H1 (cell line): ENCODE data around the gene TUNAR. TPM values are rescaled to one million over a fixed set of nuclear protein-coding genes. Genes with fewer than 3 reads are reported as not detected.

Experiments
- CTCF ChIA-PET: fragments of 300-600 bp; sonication (Branson Sonifier 250); formaldehyde crosslinking; loops from one replicate; lab custom pipeline; 2021; ENCODE audit not compliant: partially characterized antibody; lab: Charles Lee
- POLR2A ChIA-PET: fragments of 300-600 bp; sonication (Branson Sonifier 250); formaldehyde crosslinking; loops from one replicate; lab custom pipeline; 2021; ENCODE audit warnings: inconsistent platforms; ENCODE audit not compliant: partially characterized antibody; lab: Charles Lee
- DNase-seq, 2 experiments: peaks; one replicate each; pipeline versions ENCODE4 v3.0.0 to v3.0.0-alpha.2; 2010 to 2022; ENCODE audit warnings: low spot score in 2 of 2, low read depth in 1 of 2, mixed read lengths in 1 of 2
- FAIRE-seq: peaks from 2 replicates; lab custom pipeline; 2011; peaks lifted over from hg19 to GRCh38; lab: Jason Lieb, UNC
- H2AFZ ChIP-seq: 2 replicates; pipeline ENCODE4 v1.8.1; 2012; ENCODE audit warnings: low read length, inconsistent platforms
- H2AK5ac ChIP-seq: 2 replicates; pipeline ENCODE4 v1.6.1; 2013; ENCODE audit warnings: low read depth, low read length
- H2BK120ac ChIP-seq: replicated peaks from 2 replicates; pipeline ENCODE3; 2013; ENCODE audit warnings: low read depth, low read length, inconsistent platforms
- H2BK12ac ChIP-seq: 2 replicates; pipeline ENCODE4 v1.6.1; 2013; ENCODE audit warnings: low read depth, low read length
- H2BK15ac ChIP-seq: 2 replicates; pipeline ENCODE4 v1.6.1; 2013; ENCODE audit warnings: low read length
- H2BK20ac ChIP-seq: 2 replicates; pipeline ENCODE4 v1.6.1; 2013; ENCODE audit warnings: low read length
- H2BK5ac ChIP-seq: 2 replicates; pipeline ENCODE4 v1.6.1; 2013; ENCODE audit warnings: low read depth, low read length
- H3K14ac ChIP-seq: 2 replicates; pipeline ENCODE4 v1.6.1; 2013; ENCODE audit warnings: inconsistent platforms; ENCODE audit not compliant: insufficient read length
- H3K18ac ChIP-seq: 2 replicates; pipeline ENCODE4 v1.6.1; 2013; ENCODE audit warnings: low read length; ENCODE audit errors: extremely low read depth
- H3K23ac ChIP-seq: 2 replicates; pipeline ENCODE4 v1.6.1; 2013; ENCODE audit warnings: inconsistent platforms; ENCODE audit not compliant: insufficient read length
- H3K23me2 ChIP-seq: 2 replicates; pipeline ENCODE4 v1.6.1; 2013; ENCODE audit warnings: low read depth, low read length
- H3K27ac ChIP-seq: 2 replicates; pipeline ENCODE4 v1.6.1; 2011; ENCODE audit warnings: low read depth, low read length, inconsistent platforms
- H3K27me3 ChIP-seq, 4 experiments: replicated peaks in 1 of 4; 1 replicate in 1 of 4; 2 replicates in 3 of 4; pipeline versions ENCODE4 v1.6.1 to v1.8.1; 2011 to 2013; ENCODE audit warnings: low read length in 3 of 4, mild to moderate bottlenecking in 3 of 4, inconsistent platforms in 2 of 4, mixed read lengths in 2 of 4, moderate library complexity in 1 of 4; ENCODE audit not compliant: control insufficient read depth in 3 of 4, insufficient read depth in 3 of 4; ENCODE audit errors: extremely low read depth in 1 of 4
- H3K36me3 ChIP-seq, 4 experiments: 2 replicates each; pipeline versions ENCODE4 v1.6.1 to v1.8.1; 2011 to 2013; ENCODE audit warnings: mild to moderate bottlenecking in 4 of 4, low read length in 3 of 4, moderate library complexity in 2 of 4, control low read depth in 1 of 4, inconsistent platforms in 1 of 4; ENCODE audit not compliant: insufficient read depth in 4 of 4, control insufficient read depth in 2 of 4
- H3K4ac ChIP-seq: replicated peaks from 2 replicates; pipeline ENCODE3; 2013; ENCODE audit warnings: low read length, low read depth, mixed read lengths, inconsistent platforms; ENCODE audit not compliant: insufficient read length
- H3K4me1 ChIP-seq, 4 experiments: replicated peaks in 1 of 4; 1 replicate in 1 of 4; 2 replicates in 3 of 4; pipeline versions ENCODE4 v1.6.1 to v1.8.1; 2011 to 2013; ENCODE audit warnings: low read length in 3 of 4, inconsistent platforms in 2 of 4, mixed read lengths in 1 of 4; ENCODE audit not compliant: insufficient read depth in 4 of 4, control insufficient read depth in 3 of 4
- H3K4me2 ChIP-seq, 2 experiments: 2 replicates each; pipeline versions ENCODE4 v1.6.1 to v1.8.1; 2011 to 2013; ENCODE audit warnings: low read depth in 2 of 2, low read length in 2 of 2, control low read depth in 1 of 2, inconsistent platforms in 1 of 2, mild to moderate bottlenecking in 1 of 2; ENCODE audit not compliant: insufficient read depth in 1 of 2
- H3K4me3 ChIP-seq, 4 experiments: fragments of 200-600, 300-600 bp in 1 of 4; sonication (generic), shearing (Covaris generic), sonication (Bioruptor Twin) in 1 of 4; 2 replicates each; pipeline versions ENCODE4 v1.5.1 to v1.8.1; 2011 to 2016; ENCODE audit warnings: low read length in 4 of 4, low read depth in 3 of 4, control low read depth in 2 of 4, inconsistent platforms in 2 of 4, mild to moderate bottlenecking in 2 of 4, mixed read lengths in 1 of 4, moderate library complexity in 1 of 4; ENCODE audit not compliant: insufficient read depth in 2 of 4; ENCODE audit errors: extremely low read depth in 1 of 4
- H3K56ac ChIP-seq: replicated peaks from 2 replicates; pipeline ENCODE3; 2013; ENCODE audit warnings: low read depth, mild to moderate bottlenecking, mixed read lengths, low read length, inconsistent platforms; ENCODE audit not compliant: insufficient read length
- H3K79me1 ChIP-seq: 2 replicates; pipeline ENCODE4 v1.6.1; 2013; ENCODE audit warnings: low read depth, low read length, control low read depth
- H3K79me2 ChIP-seq, 2 experiments: 2 replicates each; pipeline versions ENCODE4 v1.6.1 to v1.8.1; 2012 to 2013; ENCODE audit warnings: low read length in 2 of 2, mild to moderate bottlenecking in 2 of 2, inconsistent platforms in 1 of 2; ENCODE audit not compliant: insufficient read depth in 2 of 2, control insufficient read depth in 1 of 2
- H3K9ac ChIP-seq, 4 experiments: replicated peaks in 1 of 4; 1 replicate in 1 of 4; 2 replicates in 3 of 4; pipeline versions ENCODE4 v1.6.1 to v1.8.1; 2011 to 2013; ENCODE audit warnings: low read depth in 3 of 4, low read length in 3 of 4, control low read depth in 2 of 4, mild to moderate bottlenecking in 2 of 4, moderate library complexity in 2 of 4, inconsistent platforms in 1 of 4; ENCODE audit errors: extremely low read depth in 1 of 4
- H3K9me3 ChIP-seq, 2 experiments: 2 replicates each; pipeline versions ENCODE4 v1.6.1 to v1.8.1; 2012 to 2013; ENCODE audit warnings: mild to moderate bottlenecking in 2 of 2, moderate library complexity in 2 of 2, control low read depth in 1 of 2, inconsistent platforms in 1 of 2, low read depth in 1 of 2, low read length in 1 of 2, mixed read lengths in 1 of 2; ENCODE audit not compliant: insufficient read depth in 2 of 2
- H4K20me1 ChIP-seq, 2 experiments: replicated peaks in 1 of 2; 2 replicates each; pipeline versions ENCODE3 to v1.8.1; 2011 to 2013; ENCODE audit warnings: inconsistent platforms in 2 of 2, low read length in 2 of 2, mild to moderate bottlenecking in 1 of 2; ENCODE audit not compliant: insufficient read depth in 2 of 2, control insufficient read depth in 1 of 2
- H4K5ac ChIP-seq: 2 replicates; pipeline ENCODE4 v1.6.1; 2013; ENCODE audit warnings: low read length, low read depth, mixed read lengths, inconsistent platforms; ENCODE audit not compliant: insufficient read length
- H4K8ac ChIP-seq: 2 replicates; pipeline ENCODE4 v1.8.0; 2013; ENCODE audit warnings: mild to moderate bottlenecking, moderate library complexity, low read length, inconsistent platforms; ENCODE audit not compliant: insufficient read depth; ENCODE audit errors: extremely low read depth
- H4K91ac ChIP-seq: replicated peaks from 2 replicates; pipeline ENCODE3; 2013; ENCODE audit warnings: low read length, mixed read lengths, inconsistent platforms; ENCODE audit not compliant: insufficient read length
- ATF3 ChIP-seq: IDR thresholded peaks from 2 replicates; pipeline ENCODE4 v1.6.1; 2011; ENCODE audit warnings: low read depth, mild to moderate bottlenecking, low read length; ENCODE audit not compliant: insufficient read depth
- RAD21 ChIP-seq, 2 experiments: IDR thresholded peaks in 1 of 2; conservative IDR thresholded peaks in 1 of 2; 2 replicates each; pipeline ENCODE4 v1.6.1; 2011; ENCODE audit warnings: low read depth in 2 of 2, low read length in 2 of 2, improper control_type of control experiment in 1 of 2, inconsistent platforms in 1 of 2, mild to moderate bottlenecking in 1 of 2, moderate library complexity in 1 of 2
- RNF2 ChIP-seq: fragments of 200-900, 300-1000 bp; sonication (generic); IDR thresholded peaks from 2 replicates; pipeline ENCODE4 v1.7.1; 2016; ENCODE audit warnings: borderline replicate concordance, low read depth, mild to moderate bottlenecking, antibody characterized with exemption, low read length; ENCODE audit not compliant: poor library complexity, severe bottlenecking; ENCODE audit errors: missing control alignments
- WGBS, 2 experiments: shearing (Covaris generic) in 1 of 2; methylation state at CpG; one replicate each; pipeline versions ENCODE4 v1.1.6 to v1.1.7; 2013 to 2015; ENCODE audit warnings: low lambda C conversion rate in 2 of 2, mixed read lengths in 2 of 2, inconsistent platforms in 1 of 2, low coverage in 1 of 2, missing lambda C conversion rate in 1 of 2; ENCODE audit not compliant: insufficient replicate concordance in 2 of 2, insufficient coverage in 1 of 2, insufficient read length in 1 of 2; ENCODE audit errors: extremely low coverage in 1 of 2, missing lambda C conversion rate in 1 of 2; 5-methylcytosine and 5-hydroxymethylcytosine counted together
- polyA plus RNA-seq, 7 experiments: library from polyadenylated mRNA; depleted of rRNA in 3 of 7; stranded (reverse) in 5 of 7; unstranded in 2 of 7; fragments of >200 nt in 5 of 7; fragments of 200-250 nt in 2 of 7; gene quantifications; 1 replicate in 5 of 7; 2 replicates in 1 of 7; 4 replicates in 1 of 7; pipeline versions ENCODE4 v1.2.1 to v1.2.3, GENCODE V29; 2011 to 2013; ENCODE audit warnings: missing spikeins in 2 of 7, mixed read lengths in 2 of 7
- total RNA-seq: library from RNA; stranded (reverse); fragmentation: NEBNext Ultra II Directional; extraction: Animal tissue kit (Norgen Biotek cat#: 25700); gene quantifications from 2 replicates; pipeline ENCODE4 v1.2.1, GENCODE V29; 2021

TUNAR gene
- total and polyA plus RNA-seq, 2 of the 8 experiments (the other 6 are each of a cell fraction or from before 2014, with no cell fraction given): 12.8 to 63.9 TPM

DNA sequence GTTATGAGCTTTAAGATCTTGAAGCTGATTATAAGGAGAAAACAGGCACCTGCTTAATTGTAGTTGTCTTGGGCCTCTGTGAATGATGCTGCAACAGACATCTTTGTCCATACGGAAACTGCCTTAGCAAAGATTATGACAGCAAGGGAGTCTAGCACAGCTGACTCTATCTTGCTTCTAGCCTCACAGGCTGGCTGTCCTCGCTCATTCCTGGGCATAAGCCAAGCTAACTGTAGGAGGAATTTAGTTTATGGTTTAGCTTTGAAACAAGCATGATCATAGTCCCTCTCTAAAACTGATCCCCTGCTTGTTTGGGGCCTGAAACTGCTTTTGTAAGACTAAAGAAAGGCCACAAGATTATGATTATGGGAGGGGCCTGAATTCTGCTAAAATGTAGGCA is 88.3 kb downstream of the TUNAR start:
- Histone ChIP-seq H4K91ac (no peak overlapping the region), H3K27me3 (no peaks in the 10 kb centered on the region), H2AK5ac (no peak overlapping the region), H2BK15ac (no peak overlapping the region), H4K5ac (no peak overlapping the region), H3K56ac (no peak overlapping the region), H3K4ac (no peak overlapping the region), H2BK12ac (no peak overlapping the region), H3K18ac (no peak overlapping the region), H4K20me1 (no peaks in the 10 kb centered on the region), H3K14ac (no peak overlapping the region), H3K4me2 (no peak overlapping the region), H2AFZ (no peak overlapping the region), H2BK5ac (no peak overlapping the region), H3K36me3 (peaks cover 0 to 7% (median 2%) of the 10 kb centered on the region in 4 experiments; a peak in 3 of 8 replicates), H3K79me2 (no peaks in the 10 kb centered on the region), H3K9ac (no peak overlapping the region), H2BK120ac (no peak overlapping the region), H3K27ac (no peak overlapping the region), H3K4me3 (no peak overlapping the region), H2BK20ac (peak overlapping the region; percentile 57; the same call in 1 of the 2 replicates), H3K4me1 (no peaks in the 10 kb centered on the region), H4K8ac (no peak overlapping the region), H3K9me3 (peaks cover 11% of the 10 kb centered on the region in 2 experiments), H3K79me1 (no peaks in the 10 kb centered on the region), H3K23me2 (no peaks in the 10 kb centered on the region), H3K23ac (no peak overlapping the region)
- 94% methylated on average over 2 of the region's 2 CpGs; no CpG with 5 or more reads in 1 of the 2 experiments for WGBS, 2 experiments
- ChIA-PET POLR2A (no interaction called here), CTCF (interaction anchor here (0.7 to 1.2 kb wide), 3 partner anchors 10 to 54 kb away, joined by 3 to 4 read pairs (median 3); no protein-coding TSS in a partner anchor)
- DNase-seq (no peak), FAIRE-seq (no peak)
- TF ChIP-seq RNF2 (no peak), RAD21 (IDR thresholded peaks at IDR 0.05 in 1 of 2, conservative IDR thresholded peaks at IDR 0.05 in 1 of 2; ENCODE audit: low read depth in 2 of 2, low read length in 2 of 2) (no peak), ATF3 (no peak)
